Activated CD8-positive, alpha-beta memory T cell treated with anti-CD3 and anti-CD28 coated beads for 4 hours (primary cell): Measurements from ENCODE around the gene NACAD.

Experiments used
- DNase-seq, 2 donors: peaks; one replicate each; pipeline ENCODE4 v3.0.0-alpha.2; 2020; ENCODE audit warnings: low read depth in 2 of 2

NACAD gene

DNA sequence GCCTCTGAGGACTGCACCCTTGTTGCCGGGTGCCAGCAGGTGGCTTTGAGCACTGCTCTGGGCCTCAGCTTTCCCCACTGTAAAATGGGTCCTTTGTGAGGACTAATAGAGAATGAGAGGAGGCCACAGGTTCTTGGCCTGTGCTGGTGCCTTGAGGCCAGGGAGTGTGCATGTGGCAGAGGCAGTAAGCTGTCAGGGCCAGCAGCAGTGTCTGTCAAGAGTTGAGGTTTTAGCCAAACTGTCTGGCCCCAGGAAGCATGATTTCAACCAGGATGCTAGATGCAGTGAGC, 13.5 kb downstream of the NACAD start:
- DNase-seq, result no peak

DNA sequence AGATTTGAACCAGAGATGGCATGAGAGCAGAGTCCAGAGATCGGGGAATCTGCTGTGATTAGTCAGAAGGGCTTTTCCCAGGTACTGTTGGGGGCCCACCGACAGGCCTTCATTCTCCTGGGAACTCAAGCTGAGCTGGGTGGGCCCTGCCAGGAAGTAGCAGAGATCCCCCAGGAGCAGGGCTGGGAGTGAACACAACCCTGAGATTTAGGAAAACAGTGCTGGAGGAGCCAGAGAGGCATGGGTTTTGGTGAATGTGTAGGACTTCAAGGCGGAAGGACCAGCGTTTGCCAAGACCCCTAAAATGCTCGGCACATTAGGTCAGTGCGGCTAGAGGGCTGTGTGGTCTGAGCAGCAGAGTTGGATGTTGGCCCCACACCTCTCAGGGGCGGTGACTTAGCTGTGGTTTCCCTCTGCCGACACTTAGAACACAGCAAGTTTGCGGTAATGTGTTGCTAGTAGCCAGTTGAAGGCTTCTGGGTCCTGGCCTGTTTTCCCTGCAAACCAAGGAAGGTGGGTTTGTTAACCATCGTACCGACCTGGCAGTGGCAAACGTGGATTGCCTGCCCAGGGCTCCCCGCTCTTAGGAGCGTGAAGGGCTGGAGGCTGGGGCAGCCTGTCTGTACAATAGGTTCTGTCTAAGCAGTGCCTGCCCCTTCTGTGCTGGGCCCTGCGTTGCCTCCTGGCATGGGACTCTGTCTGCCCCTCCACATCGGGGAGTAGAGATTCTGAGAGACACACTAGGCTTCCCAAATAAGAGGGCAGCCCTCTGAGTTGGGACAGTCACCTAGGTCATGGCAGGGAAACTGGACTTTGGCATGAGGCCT, 14.0 kb downstream of the NACAD start:
- DNase-seq, result no peak

DNA sequence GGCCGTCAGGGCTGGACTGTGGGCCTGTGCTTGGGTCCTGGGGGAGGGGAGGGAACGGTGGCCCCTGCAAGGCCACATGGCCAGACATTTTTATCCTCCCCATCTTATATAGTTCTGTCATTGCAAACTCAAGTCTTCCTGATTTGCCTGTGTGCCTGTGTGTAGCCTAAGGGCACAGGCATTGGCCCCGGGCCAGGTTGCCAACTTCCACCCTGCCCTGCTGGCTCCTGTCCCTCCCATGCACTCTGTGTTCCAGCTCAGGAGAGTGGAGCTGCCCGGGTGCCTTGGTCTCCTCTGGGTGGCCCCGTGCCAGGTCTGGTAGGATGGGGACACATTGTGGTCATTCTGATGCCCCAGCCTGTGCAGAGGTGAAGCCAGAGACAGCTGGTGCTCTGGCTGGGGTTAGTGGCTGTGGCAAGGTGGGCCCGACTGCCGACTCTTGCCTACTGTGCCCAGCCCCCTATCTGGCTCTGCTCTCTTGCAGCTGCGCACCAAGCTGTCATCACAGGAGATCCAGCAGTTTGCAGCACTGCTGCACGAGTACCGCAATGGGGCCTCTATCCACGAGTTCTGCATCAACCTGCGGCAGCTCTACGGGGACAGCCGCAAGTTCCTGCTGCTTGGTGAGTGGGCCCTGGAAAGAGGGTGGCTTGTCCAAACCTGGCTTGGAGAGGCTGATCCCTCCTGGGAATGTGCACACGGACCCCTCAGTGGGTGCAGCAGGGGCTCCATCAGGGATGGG, 14.8 kb downstream of the NACAD start:
- no peak for DNase-seq

DNA sequence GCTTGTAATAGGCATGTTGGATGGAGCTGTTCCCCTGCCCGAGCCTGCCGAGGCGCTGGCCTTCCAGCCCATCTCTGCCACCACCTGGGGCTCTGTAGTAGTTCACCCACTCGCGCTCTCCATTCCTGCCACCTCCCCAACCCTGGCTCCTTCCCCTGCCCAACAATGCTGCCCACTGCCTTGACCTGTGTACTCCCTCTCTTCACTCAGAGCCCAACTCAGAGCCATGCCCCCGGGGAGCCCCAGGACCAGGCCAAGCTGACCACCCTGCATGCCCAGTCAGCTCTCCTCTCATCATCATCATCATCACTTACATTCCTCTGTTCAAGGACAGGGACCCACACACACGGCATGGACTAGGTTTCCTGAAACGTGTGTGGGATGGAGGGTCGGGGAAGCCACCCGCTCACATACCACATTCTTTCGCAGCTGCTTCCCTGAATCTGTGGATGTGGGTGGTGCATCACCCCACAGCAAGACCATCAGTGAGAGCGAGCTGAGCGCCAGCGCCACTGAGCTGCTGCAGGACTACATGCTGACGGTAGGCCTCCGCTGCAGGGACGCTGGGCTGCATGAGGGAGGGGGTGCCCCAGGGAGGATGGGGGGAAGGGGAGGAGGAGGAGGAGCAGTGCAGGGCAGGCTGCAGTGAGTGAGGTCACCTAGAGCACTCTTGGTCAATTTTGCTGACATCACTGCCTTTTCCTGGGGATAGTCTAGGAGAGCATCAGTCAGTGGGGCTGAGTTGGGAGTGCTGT, 15.6 kb downstream of the NACAD start:
- no peak for DNase-seq

DNA sequence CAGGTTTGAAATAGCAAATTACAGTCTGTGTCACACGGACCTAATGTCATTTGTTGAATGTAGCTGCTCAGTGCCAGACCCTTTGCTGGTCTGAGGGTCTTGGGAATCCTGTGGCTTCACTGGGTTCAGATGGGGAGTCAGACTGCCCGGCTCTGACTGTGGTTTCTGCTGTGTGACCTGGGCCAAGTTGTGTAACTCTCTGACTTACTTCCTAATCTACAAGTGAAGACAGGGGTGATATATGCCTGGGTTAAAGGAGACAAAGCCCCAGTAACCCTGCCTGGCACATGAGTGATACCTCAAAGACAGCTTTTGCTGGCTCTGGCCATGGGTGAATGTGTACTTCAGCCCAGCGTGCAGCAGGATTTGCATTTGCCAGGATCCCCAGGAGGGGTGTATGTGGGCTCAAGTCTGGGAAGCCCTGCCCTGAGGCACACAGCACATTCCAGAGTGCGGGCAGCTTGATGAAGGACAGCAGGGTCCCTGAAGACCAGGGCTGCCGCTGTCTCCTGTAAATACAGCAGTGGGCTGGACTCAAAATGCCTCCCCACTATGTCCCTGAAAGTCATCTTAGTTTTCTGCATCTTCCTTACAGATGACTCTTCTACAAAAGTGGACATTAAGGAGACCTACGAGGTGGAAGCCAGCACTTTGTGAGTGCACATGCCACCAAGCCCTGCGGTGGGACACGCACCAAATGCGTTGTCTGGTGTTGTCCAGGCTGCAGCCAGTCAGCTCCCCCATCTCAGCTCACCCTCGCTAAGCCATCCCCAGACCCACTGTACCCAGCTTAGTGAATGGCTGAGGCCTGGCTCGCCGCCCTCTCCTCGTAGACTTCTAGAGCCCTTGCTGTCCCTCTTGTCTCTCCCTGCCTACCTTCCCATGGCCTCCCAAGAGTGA, 16.4 kb downstream of the NACAD start:
- no peak for DNase-seq

DNA sequence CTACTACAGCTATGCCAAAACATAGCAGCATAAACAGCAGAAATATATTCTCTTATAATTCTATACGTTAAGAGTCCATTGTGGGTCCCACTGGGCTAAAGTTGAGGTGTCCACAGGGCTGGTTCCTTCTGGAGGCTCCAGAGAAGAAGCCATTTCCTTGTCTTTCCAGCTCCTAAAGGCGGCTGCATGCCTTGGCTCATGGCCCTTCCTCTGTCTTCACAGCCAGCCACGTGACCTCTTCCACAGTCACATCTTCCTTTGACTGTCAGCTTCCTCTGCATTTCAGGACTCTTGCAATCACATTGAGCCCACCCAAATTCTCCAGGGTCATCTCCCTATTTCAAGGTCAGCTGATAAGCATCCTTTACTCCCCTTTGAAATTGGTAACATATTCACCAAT, 17.2 kb downstream of the NACAD start:
- DNase-seq, result no peak

DNA sequence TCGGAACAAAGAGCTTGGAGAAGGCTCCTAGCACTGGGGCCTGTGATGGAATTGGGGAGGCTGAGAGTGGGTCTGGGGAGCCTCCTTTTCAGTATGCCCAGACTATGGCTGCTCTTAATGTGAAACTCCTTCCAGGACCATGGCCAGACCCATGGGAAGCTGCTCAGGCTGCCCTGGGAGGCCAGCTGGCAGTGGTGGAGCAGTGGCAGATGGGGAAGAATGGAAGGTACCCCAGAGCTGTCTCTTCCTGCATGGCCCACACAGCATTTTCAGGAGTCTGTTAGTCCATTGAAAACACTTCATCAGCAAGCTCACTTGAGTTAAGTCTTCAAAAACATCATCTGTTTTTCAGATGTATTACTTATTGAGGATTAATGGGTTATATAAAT, 18.5 kb downstream of the NACAD start:
- DNase-seq, result no peak

DNA sequence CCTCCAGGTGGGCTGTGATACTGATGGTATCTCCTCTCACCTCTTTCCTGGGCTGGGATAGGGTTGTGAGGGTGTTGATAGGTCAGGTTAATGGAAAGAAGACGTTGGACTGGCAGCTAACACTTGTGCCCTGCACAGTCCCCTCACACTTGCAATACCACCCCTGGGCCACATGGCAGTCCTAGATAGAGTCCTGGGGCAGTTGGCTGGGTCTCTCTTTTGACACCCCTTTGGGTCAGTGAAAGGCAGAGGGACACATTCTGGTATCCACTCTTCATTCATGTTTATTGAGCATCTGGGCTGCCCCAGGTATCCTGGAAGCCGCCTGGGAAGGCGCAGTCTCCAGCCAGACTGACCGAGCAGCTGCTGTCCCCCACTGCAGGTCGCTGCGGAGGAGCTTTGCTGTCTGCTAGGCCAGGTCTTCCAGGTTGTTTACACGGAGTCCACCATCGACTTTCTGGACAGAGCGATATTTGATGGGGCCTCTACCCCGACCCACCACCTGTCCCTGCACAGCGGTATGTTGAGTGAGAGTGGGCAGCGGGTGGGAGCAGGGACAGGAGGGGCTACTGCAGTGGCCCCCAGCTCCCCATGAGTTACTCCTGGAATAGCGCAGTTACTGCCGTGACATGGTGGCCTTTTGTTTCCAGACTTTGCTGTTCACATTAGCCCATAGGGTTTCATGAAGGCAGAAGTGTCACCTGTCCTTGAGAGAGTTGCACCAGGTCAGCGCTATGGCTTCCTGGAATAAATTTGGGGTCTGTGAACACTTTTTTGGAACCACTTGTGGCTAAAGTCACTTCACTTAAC, 19.1 kb downstream of the NACAD start:
- no peak for DNase-seq

DNA sequence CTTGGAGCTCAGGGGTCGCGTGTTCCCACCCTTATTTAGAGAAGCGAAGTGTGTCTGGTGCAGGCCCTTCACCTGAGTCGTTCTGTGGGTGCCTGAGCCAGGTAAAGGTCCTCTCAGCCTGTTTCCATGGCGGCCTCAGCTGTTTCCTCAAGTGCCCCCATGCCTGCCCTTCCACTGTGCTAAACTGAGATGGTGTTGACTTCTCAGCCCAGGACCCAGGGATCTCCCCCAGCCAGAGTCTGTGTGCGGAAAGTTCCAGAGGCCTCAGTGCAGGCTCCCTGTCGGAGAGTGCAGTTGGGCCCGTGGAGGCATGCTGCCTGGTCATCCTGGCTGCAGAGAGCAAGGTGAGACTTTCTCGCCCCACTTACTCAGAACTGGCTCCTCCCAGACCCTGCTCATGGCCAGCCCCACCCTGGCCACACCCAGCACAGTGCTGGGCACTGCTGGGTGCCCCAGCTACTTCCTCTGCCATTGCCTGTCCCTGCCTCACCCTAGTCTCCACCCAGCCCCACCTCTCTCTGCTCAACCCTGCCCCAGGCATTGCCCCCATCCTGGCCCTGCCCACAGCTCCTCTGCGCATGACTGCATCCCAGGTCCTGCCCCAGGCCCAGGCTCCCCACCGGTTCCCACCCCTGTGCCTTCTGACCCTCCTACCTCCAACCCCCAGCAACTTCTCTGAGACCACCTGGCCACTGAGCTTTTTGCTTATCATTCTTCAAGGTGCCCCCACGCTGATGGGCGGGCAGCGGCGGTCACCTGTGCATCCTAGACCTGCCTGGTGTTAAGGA, 20.3 kb downstream of the NACAD start:
- DNase-seq, result no peak

DNA sequence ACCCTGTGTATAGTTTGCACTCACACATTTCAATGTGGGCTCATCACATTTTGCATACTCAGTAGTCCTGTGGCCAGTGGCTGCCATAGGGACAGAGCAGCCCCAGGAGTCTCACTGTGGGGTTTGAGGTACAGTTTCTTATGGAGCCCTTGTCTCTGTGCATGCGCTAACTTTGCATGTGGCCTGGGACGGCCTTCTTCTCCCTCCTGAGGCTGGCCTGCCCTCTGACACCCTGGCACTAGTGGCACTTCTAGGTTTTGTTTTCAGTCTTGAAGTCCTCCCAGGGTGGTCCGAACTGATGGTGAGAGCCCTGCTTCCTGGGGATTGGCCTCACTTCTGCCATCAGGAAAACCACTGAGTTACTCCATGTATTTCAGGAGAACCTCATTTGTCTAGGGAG, 21.2 kb downstream of the NACAD start:
- no peak for DNase-seq

DNA sequence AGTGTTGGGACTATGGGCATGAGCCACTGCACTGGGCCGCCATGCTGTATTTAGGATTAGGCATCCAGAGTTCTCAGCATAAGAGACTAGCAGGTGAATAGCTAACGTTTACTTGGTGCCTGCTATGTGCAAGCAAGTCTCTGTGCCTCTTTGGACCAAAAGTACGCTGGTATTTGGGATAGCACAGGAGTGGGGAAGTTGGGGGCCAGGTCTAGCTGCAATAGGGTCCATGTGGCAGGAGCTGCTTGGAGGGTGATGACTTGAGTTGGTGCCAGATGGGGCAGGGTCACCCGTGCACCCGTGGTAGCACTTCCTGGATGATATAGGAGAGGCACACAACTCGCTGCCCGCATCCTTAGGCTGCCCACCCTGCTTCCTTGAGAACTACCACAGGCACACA, 22.4 kb downstream of the NACAD start:
- DNase-seq, result no peak

DNA sequence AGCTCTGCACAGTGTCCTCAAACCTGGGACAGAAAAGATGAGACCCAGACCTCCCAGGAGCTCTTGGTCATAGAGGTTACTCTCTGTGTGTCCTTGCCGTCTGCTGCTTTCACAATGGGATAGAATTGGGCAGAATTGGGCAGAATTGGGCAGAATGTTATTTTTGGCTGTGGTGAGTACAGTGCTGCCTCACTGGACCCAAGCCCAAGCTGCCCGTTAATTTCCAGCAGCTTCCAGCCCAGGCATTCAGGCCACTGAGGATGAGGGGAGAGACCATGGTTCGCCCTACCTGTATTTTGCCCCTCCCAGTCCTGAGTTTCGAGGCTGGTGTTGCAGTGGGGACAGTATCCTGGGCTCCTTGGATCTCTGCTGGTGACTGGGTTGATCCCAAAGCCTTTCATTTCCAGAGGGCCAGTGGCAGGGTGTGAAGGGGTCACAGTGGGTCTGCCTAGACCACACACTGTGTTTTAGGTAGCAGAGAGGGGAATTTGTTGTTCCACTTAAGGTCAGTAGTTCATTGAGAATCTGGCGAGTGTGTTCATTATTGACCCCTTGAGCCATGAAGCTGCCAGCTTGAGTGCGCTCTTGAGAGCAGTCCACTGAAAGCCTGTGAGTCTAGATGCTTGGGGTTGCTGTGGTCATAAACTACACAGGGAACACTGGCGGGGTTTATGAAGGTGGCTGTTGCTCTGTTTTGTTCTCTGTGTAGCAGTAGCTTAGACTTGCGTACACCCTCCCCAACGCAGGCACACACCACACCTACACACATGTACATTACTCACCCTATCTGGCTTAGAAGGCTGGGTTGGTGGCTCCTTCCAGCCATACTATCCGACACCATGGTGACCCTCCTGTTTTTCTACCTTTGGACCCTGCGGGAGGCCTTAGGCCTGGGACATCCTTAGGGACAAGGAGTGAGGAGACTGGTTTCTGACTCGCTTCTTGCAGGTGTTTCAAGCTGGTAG, 23.5 kb downstream of the NACAD start:
- DNase-seq, result no peak

DNA sequence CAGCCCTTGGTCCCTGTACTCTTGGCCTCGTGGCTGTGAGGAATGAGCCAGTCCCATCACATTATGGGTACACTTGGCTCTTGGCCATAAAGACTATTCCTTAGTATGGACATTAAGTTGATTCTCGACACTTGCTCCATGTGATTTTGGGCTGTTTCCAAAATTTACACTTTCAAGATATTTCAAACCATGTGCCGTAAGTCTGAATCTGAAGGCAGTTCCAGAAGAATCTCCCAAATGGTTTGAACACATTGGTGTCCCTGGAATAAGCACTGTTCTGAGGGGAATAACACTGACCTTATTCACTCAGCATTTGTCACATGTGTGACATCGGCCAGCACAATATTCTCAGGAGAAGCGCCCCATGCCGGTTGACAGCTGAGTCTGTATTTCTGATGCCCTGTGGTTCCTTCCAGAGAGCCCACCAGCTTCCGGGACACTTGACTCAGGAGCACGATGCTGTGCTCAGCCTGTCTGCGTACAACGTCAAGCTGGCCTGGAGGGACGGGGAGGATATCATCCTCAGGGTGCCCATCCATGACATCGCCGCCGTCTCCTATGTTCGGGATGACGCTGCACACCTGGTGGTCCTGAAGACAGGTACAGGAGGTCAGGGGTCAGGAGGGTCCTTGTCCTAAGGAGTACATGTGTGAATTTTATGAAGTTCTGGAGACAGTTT, 24.6 kb downstream of the NACAD start:
- DNase-seq, result no peak

DNA sequence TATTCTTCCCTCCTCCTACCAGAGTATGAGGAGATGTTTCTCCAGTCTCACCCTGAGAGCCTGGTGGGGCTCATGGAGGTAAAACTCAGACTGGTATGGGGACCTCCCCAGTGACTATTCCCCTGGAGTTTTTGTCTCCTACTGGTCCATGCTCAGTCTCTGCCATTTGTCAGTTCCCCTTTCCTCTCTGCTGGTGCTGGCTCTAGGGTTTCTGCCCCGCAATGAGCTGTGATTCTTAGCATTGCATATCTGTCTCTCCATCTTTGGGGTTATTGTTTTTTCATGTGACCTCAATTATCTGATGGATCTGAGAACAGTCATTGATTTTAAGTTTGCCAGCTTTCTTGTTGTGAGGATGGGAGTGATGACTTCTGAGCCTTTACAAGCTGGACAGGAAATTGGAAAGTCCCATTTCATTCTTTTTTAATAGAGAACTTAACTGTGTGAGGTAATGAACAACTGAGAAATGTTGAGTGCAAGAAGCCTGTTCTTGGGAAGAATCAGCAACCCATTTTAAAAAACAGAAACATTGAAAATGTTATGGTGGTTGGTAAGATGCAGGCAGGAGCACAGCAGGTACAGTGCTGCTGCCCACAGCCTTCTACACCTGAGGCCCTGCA, 26.9 kb downstream of the NACAD start:
- no peak for DNase-seq

DNA sequence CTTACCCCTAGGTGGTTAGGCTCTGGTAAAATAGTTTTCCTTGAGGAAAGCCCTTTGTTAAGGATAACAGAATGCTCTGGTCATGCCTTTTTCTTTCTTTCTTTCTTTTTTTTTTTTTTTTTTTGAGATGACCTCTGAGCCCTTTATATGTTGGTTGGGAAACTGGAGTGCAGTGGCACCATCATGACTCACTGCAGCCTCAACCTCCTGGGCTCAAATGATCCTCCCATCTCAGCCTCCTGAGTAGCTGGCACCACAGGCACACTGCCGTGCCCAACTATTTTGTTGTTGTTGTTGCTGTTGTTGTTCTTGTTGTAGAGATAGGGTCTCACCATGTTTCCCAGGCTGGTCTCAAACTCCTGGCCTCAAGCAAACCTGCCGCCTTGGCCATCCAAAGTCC, 27.4 kb downstream of the NACAD start:
- no peak for DNase-seq

DNA sequence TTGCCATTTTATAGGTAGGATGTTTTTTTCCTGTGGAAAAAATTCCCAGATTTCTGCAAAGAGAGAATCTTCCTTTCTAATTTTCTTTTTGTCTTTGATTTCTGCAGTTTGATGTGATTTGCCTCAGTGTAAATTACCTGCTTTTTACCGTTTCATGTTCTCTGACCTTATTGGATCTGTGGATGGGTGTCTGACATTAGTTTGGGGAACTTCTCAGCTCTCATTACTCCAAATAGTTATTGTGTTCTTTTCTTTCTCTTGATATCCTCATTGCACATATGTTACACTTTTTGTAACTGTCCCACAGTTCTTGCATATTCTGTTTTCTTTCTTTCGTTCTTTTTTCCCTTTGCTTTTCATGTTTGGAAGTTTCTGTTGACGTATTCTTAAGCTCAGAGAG, 28.5 kb downstream of the NACAD start:
- DNase-seq, result no peak

DNA sequence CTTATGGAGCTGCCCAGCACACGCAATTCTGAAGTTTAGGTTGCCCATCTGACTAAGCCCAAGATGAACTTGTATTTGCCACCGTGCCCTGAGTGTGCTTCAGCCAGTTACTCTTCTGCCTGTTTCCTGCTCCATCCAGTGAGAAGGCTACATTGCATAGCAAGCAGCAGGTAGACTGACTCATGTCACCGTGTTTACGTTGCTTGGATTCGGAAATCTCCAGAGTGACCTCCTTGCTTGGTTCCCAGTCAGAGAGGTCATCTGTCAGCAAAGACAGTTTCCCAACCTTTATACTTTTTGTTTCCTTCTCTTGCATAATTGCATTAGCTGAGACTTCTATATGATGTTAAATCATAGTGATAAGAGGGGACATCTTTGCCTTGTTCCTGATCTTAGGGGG, 30.9 kb downstream of the NACAD start:
- no peak for DNase-seq
